GM12874 (cell line): ENCODE measurements around the gene MARK3.

Experiments
- TF ChIP-seq, protein P1 (sequence below): IDR thresholded peaks from 2 replicates; pipeline ENCODE4 v1.5.1; 2011; ENCODE audit warnings: low read depth, mild to moderate bottlenecking, control low read depth, low read length, moderate library complexity; ENCODE audit not compliant: insufficient read depth

The MARK3 gene

DNA sequence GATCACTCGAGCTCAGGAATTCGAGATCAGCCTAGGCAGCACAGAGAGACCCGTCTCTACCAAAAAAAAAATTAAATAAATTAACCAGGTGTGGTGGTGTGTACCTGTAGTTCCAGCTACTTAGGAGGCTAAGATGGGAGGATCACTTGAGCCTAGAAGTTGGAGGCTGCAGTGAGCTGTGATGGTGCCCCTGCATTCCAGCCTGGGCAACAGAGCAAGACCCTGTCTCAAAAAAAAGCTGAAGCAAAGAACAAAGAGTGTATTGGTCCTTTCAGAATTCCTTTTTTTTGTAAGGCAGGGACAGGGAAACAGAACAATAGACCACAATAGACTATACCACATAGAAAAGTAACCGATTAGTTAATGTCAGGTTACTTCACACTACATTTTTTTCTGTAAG, 47.4 kb downstream of the MARK3 start:
- TF ChIP-seq, protein P1, sequence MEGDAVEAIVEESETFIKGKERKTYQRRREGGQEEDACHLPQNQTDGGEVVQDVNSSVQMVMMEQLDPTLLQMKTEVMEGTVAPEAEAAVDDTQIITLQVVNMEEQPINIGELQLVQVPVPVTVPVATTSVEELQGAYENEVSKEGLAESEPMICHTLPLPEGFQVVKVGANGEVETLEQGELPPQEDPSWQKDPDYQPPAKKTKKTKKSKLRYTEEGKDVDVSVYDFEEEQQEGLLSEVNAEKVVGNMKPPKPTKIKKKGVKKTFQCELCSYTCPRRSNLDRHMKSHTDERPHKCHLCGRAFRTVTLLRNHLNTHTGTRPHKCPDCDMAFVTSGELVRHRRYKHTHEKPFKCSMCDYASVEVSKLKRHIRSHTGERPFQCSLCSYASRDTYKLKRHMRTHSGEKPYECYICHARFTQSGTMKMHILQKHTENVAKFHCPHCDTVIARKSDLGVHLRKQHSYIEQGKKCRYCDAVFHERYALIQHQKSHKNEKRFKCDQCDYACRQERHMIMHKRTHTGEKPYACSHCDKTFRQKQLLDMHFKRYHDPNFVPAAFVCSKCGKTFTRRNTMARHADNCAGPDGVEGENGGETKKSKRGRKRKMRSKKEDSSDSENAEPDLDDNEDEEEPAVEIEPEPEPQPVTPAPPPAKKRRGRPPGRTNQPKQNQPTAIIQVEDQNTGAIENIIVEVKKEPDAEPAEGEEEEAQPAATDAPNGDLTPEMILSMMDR, result no peak

DNA sequence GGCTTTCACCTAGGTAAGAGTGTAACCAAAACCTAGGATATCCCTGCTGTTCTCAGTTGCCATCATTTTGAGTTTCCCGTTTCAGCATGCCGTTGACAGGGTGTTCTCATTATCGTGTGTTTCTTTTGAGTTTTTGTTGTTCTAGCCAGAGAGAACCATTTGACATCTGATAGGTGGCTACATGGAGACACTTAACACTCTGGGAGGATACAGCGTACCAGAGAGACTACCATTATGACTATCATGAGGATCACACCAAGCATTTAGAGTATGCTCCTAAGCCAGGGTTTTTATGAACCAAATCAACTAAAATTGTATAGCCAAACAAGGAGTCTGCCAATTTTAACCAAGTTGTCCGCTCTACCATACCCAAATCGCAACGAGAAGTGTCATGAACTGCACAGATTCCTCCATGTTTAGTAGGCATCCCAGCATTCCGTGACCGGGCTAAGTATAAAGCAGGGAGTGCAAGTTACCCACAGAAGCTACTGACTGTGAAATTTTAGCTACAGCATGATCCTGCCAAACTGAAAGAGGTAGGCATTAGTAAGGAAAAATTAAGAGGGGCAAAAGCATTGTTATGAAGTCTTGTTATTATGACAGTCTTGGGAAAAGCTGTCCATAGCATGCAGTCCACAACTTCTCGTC, 48.8 kb downstream of the MARK3 start:
- TF ChIP-seq, protein P1, result no peak

DNA sequence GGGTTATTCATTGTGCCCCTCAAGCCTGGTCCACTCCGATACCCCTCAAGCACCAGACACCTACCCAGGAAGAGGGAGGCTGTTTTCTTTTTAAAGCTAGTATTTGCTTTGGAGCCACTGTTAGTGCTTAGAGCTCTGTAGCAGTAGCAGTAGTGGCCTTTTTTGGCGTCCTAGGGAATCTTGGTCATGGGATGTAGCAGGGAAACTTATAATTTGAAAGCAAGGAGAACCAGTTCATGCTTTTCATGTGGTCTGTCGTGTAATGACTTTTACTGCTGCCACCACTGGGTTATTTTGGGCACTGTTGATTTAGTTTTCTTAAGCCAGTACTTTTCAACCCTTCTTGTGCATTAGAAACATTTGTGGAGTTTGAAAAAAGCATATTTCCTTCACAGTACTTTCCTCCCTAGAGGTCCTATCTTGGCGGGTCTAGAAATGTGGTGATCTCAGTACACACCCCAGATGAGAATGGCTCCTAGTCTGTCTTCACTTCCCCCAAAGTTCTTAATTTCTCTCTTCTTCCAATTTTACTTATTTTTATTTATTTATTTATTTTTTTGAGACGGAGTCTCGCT, 49.7 kb downstream of the MARK3 start:
- TF ChIP-seq, protein P1, result no peak

DNA sequence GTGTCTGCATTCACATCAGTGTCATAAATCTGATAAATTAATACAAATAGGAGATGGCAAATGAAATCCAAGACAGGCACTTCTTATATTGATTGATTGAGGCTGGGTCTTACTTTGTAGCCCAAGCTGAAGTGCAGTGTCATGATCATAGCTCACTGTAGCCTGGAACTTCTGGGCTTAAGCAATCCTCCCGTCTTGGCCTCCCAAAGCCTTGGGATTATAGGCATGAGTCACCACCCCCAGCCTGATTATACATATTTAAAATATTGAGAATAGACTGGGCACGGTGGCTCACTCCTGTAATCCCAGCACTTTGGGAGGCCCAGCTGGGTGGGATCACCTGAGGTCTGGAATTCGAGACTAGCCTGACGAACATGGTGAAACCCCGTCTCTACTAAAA, 51.3 kb downstream of the MARK3 start:
- TF ChIP-seq, protein P1, result no peak

DNA sequence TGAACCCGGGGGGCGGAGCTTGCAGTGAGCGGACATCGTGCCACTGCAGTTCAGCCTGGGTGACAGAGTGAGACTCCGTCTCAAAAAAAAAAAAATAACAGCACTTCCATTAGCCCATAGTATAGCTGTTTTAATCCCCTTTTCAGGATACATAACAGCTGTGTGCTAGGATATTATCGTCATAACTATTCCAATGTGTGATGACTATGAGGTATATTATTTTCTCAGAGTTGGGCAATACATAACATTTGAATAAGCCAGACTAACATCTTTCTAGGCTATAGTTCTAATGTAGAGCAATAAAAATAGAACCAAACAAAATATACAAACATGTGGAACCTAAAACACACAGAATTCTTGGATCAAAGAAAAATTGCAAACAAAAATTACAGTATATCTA, 57.1 kb downstream of the MARK3 start:
- TF ChIP-seq, protein P1, result no peak

DNA sequence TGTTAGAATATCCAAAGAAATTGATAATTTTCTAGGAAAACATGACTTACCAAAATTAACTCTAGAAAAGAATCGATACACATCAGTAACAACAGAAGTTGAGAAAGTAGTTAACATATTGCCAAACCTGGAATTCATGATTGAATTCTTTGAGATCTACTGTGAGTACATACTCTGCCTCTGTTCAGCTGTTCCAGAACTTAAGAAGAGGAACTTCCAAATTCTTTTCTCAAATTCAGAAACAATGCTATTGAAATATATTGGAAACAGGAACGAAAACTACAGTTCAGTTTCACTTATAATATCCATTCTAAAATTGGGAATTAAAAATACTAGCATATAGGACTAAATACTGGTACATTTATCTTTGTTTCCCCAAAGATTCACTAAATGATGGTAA, 57.9 kb downstream of the MARK3 start:
- TF ChIP-seq, protein P1, result no peak

DNA sequence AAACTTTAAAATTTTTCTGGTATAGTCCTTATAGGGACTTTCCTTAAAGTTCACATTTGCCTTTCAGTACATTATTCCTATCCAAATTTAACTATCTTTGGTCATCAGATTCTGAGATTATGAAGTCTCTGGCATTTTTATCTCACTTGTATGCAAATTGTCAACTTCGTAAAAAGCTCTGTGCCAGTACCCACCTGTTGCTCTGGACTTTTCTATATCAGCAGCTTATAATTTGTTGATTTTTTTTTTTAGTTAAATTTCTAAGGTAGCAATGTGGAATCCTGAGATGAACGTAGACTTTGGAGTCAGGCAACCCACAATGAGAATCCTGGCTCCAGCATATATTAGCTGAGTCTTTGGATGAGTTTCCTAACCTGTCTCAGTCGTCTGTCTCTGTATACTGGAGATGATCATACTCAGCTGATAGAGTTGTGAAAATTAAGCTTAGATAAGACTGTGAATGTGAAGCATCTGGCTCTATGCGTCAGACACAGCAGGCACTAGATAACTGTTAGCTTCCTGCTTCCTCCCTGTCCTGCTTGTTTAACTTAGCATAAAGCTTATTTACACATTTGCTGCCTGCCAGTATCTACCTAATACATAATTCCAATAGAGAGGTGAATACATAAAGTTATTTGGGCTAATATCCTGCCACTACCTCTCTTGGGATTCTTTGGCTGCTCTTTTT, 59.8 kb downstream of the MARK3 start:
- TF ChIP-seq, protein P1, result no peak
